Effector memory CD8-positive, alpha-beta T cell (primary cell): ENCODE results near the gene TMPRSS11A.

ENCODE experiments used
- ATAC-seq: fragments of 150-1000 bp; cut with Tn5 transposase; replicated peaks from 2 replicates; pipeline ENCODE4 v1.10.0; 2021; ENCODE audit warnings: mild to moderate bottlenecking, moderate library complexity
- DNase-seq, 3 experiments: peaks; one replicate each; pipeline ENCODE4 v3.0.0; 2021
- H3K27ac Mint-ChIP-seq, 2 donors: one replicate each; pipeline ENCODE4 v1.8.0; 2022; ENCODE audit warnings: mild to moderate bottlenecking in 2 of 2, mixed read lengths in 2 of 2, moderate library complexity in 2 of 2
- H3K27me3 Mint-ChIP-seq, 2 donors: one replicate each; pipeline ENCODE4 v1.8.0; 2022; ENCODE audit warnings: mixed read lengths in 2 of 2
- H3K36me3 Mint-ChIP-seq: one replicate; pipeline ENCODE4 v1.8.0; 2022; ENCODE audit warnings: mild to moderate bottlenecking, moderate library complexity, mixed read lengths; ENCODE audit not compliant: insufficient read depth
- H3K4me1 Mint-ChIP-seq, 2 donors: one replicate each; pipeline ENCODE4 v1.8.0; 2022; ENCODE audit warnings: low read depth in 2 of 2, mixed read lengths in 2 of 2
- H3K4me3 Mint-ChIP-seq, 2 donors: one replicate each; pipeline ENCODE4 v1.8.0; 2022; ENCODE audit warnings: mild to moderate bottlenecking in 2 of 2, mixed read lengths in 2 of 2, moderate library complexity in 2 of 2
- H3K9me3 Mint-ChIP-seq, 2 donors: one replicate each; pipeline ENCODE4 v1.8.0; 2022; ENCODE audit warnings: mixed read lengths in 2 of 2

TMPRSS11A gene

GRCh38 chr4:67907650-67908049, 55.6 kb downstream of the TMPRSS11A start:
- peaks cover 0 to 18% of the 10 kb centered on the region in 2 donors for H3K27me3 Mint-ChIP-seq
- H3K9me3 Mint-ChIP-seq, result no peaks in the 10 kb centered on the region
- H3K4me3 Mint-ChIP-seq, result no peak overlapping the region
- DNase-seq, result no peak
- no peak overlapping the region for H3K27ac Mint-ChIP-seq
- H3K4me1 Mint-ChIP-seq, result no peaks in the 10 kb centered on the region
- no peak for ATAC-seq
- H3K36me3 Mint-ChIP-seq, result no peaks in the 10 kb centered on the region

GRCh38 chr4:67899096-67899495, 64.2 kb downstream of the TMPRSS11A start:
- Mint-ChIP-seq H3K36me3 (no peaks in the 10 kb centered on the region), H3K27ac (no peak overlapping the region), H3K27me3 (no peaks in the 10 kb centered on the region), H3K9me3 (no peaks in the 10 kb centered on the region), H3K4me3 (no peak overlapping the region), H3K4me1 (no peaks in the 10 kb centered on the region)
- DNase-seq (no peak), ATAC-seq (no peak)

- no peaks in the 10 kb centered on the region for H3K36me3 Mint-ChIP-seq
- no peaks in the 10 kb centered on the region for H3K9me3 Mint-ChIP-seq
- no peak overlapping the region for H3K4me3 Mint-ChIP-seq
- no peak overlapping the region for H3K27ac Mint-ChIP-seq
- ATAC-seq (no peak), DNase-seq (no peak)
- H3K27me3 Mint-ChIP-seq, result no peaks in the 10 kb centered on the region
- no peaks in the 10 kb centered on the region for H3K4me1 Mint-ChIP-seq
These were observed 65.6 kb downstream of the TMPRSS11A start for GRCh38 chr4:67897686-67898085.

- no peak for DNase-seq
- Mint-ChIP-seq H3K9me3 (no peaks in the 10 kb centered on the region), H3K27ac (no peak overlapping the region), H3K4me3 (no peak overlapping the region), H3K36me3 (no peaks in the 10 kb centered on the region), H3K27me3 (no peaks in the 10 kb centered on the region), H3K4me1 (no peaks in the 10 kb centered on the region)
- no peak for ATAC-seq
These were observed 66.8 kb downstream of the TMPRSS11A start for GRCh38 chr4:67896421-67897065.

- H3K27me3 Mint-ChIP-seq, result no peaks in the 10 kb centered on the region
- DNase-seq (no peak), ATAC-seq (no peak)
- H3K36me3 Mint-ChIP-seq, result no peaks in the 10 kb centered on the region
- no peaks in the 10 kb centered on the region for H3K4me1 Mint-ChIP-seq
- peaks cover 0 to 5% of the 10 kb centered on the region in 2 donors for H3K9me3 Mint-ChIP-seq
- no peak overlapping the region for H3K4me3 Mint-ChIP-seq
- H3K27ac Mint-ChIP-seq, result no peak overlapping the region
These were observed 68.6 kb downstream of the TMPRSS11A start for GRCh38 chr4:67894659-67895058.

- H3K27me3 Mint-ChIP-seq, result no peaks in the 10 kb centered on the region
- H3K36me3 Mint-ChIP-seq, result no peaks in the 10 kb centered on the region
- no peak for ATAC-seq
- no peaks in the 10 kb centered on the region for H3K4me1 Mint-ChIP-seq
- H3K27ac Mint-ChIP-seq, result no peak overlapping the region
- H3K9me3 Mint-ChIP-seq, result peaks cover 0 to 6% of the 10 kb centered on the region in 2 donors
- H3K4me3 Mint-ChIP-seq, result no peak overlapping the region
- no peak for DNase-seq
These were observed 70.4 kb downstream of the TMPRSS11A start for GRCh38 chr4:67892905-67893304.

GRCh38 chr4:67892253-67892652, 71.0 kb downstream of the TMPRSS11A start:
- Mint-ChIP-seq H3K9me3 (peaks cover 0 to 6% of the 10 kb centered on the region in 2 donors), H3K27ac (no peak overlapping the region), H3K27me3 (no peaks in the 10 kb centered on the region), H3K4me3 (no peak overlapping the region), H3K4me1 (no peaks in the 10 kb centered on the region), H3K36me3 (no peaks in the 10 kb centered on the region)
- ATAC-seq (no peak), DNase-seq (no peak)

GRCh38 chr4:67891645-67892044, 71.6 kb downstream of the TMPRSS11A start:
- Mint-ChIP-seq H3K4me3 (no peak overlapping the region), H3K9me3 (peaks cover 0 to 6% of the 10 kb centered on the region in 2 donors), H3K36me3 (no peaks in the 10 kb centered on the region), H3K27ac (no peak overlapping the region), H3K4me1 (no peaks in the 10 kb centered on the region), H3K27me3 (no peaks in the 10 kb centered on the region)
- DNase-seq, result no peak
- no peak for ATAC-seq

- DNase-seq (no peak), ATAC-seq (no peak)
- no peaks in the 10 kb centered on the region for H3K36me3 Mint-ChIP-seq
- no peak overlapping the region for H3K4me3 Mint-ChIP-seq
- peaks cover 2 to 6% of the 10 kb centered on the region in 2 donors for H3K9me3 Mint-ChIP-seq
- no peaks in the 10 kb centered on the region for H3K27me3 Mint-ChIP-seq
- no peaks in the 10 kb centered on the region for H3K4me1 Mint-ChIP-seq
- no peak overlapping the region for H3K27ac Mint-ChIP-seq
These were observed 77.0 kb downstream of the TMPRSS11A start for GRCh38 chr4:67886281-67886680.

GRCh38 chr4:67885762-67886161, 77.5 kb downstream of the TMPRSS11A start:
- no peaks in the 10 kb centered on the region for H3K36me3 Mint-ChIP-seq
- no peaks in the 10 kb centered on the region for H3K27me3 Mint-ChIP-seq
- ATAC-seq (no peak), DNase-seq (no peak)
- H3K4me3 Mint-ChIP-seq, result no peak overlapping the region
- no peak overlapping the region for H3K27ac Mint-ChIP-seq
- H3K9me3 Mint-ChIP-seq, result peaks cover 2 to 6% of the 10 kb centered on the region in 2 donors
- no peaks in the 10 kb centered on the region for H3K4me1 Mint-ChIP-seq

- DNase-seq (no peak), ATAC-seq (no peak)
- Mint-ChIP-seq H3K4me1 (no peaks in the 10 kb centered on the region), H3K9me3 (peaks cover under 1 to 2% of the 10 kb centered on the region in 2 donors), H3K36me3 (no peaks in the 10 kb centered on the region), H3K27me3 (no peaks in the 10 kb centered on the region), H3K27ac (no peak overlapping the region), H3K4me3 (no peak overlapping the region)
These were observed 78.6 kb downstream of the TMPRSS11A start for GRCh38 chr4:67884701-67885100.

- no peak for DNase-seq
- peaks cover 0 to 4% of the 10 kb centered on the region in 2 donors for H3K9me3 Mint-ChIP-seq
- ATAC-seq, result no peak
- H3K36me3 Mint-ChIP-seq, result no peaks in the 10 kb centered on the region
- H3K27ac Mint-ChIP-seq, result no peak within 1 kb of the TSS
- no peaks in the 10 kb centered on the region for H3K4me1 Mint-ChIP-seq
- H3K4me3 Mint-ChIP-seq, result no peak within 1 kb of the TSS
- no peaks in the 10 kb centered on the region for H3K27me3 Mint-ChIP-seq
These were observed 79.4 kb downstream of the TMPRSS11A start, which contains the start of gene TMPRSS11D for GRCh38 chr4:67883902-67884301. Gene TMPRSS11D, minus strand, starts transcription at chr4:67884002. Its CDS starts 69 bp downstream, at chr4:67883933.

- H3K27me3 Mint-ChIP-seq, result no peaks in the 10 kb centered on the region
- no peaks in the 10 kb centered on the region for H3K4me1 Mint-ChIP-seq
- H3K9me3 Mint-ChIP-seq, result peaks cover 0 to 4% of the 10 kb centered on the region in 2 donors
- no peak overlapping the region for H3K4me3 Mint-ChIP-seq
- ATAC-seq, result no peak
- no peak overlapping the region for H3K27ac Mint-ChIP-seq
- H3K36me3 Mint-ChIP-seq, result no peaks in the 10 kb centered on the region
- DNase-seq, result no peak
These were observed 79.8 kb downstream of the TMPRSS11A start for GRCh38 chr4:67883458-67883857.

- peaks cover 0 to 4% of the 10 kb centered on the region in 2 donors for H3K9me3 Mint-ChIP-seq
- no peaks in the 10 kb centered on the region for H3K4me1 Mint-ChIP-seq
- DNase-seq (no peak), ATAC-seq (no peak)
- no peaks in the 10 kb centered on the region for H3K36me3 Mint-ChIP-seq
- H3K27me3 Mint-ChIP-seq, result no peaks in the 10 kb centered on the region
- no peak overlapping the region for H3K4me3 Mint-ChIP-seq
- no peak overlapping the region for H3K27ac Mint-ChIP-seq
These were observed 82.3 kb downstream of the TMPRSS11A start for GRCh38 chr4:67880866-67881610.
